T-helper 2 cell (primary cell): ENCODE results near the gene CDNF.
"Not testable (repeated sequence)": the region's sequence is repeated elsewhere in the genome, so short reads cannot be mapped to it uniquely, and the experiment has no call there.

ENCODE experiments used
- DNase-seq, 5 experiments: peaks; one replicate each; pipeline versions ENCODE4 v3.0.0 to v3.0.0-alpha.2; 2012 to 2022

CDNF gene

GRCh38 chr10:14838582-14839304 is 906 bp upstream of the CDNF start:
- DNase-seq, result peak in 3 of 5 experiments; percentile 4 to 35 (median 10)

- no peak for DNase-seq
Measured at GRCh38 chr10:14837003-14837756, 657 bp downstream of the CDNF start.

GRCh38 chr10:14836208-14836607 is 1.6 kb downstream of the CDNF start:
- DNase-seq, result no peak

GRCh38 chr10:14833106-14833505 is 4.7 kb downstream of the CDNF start:
- DNase-seq, result no peak

- no peak for DNase-seq
Measured at GRCh38 chr10:14826076-14826829, 11.6 kb downstream of the CDNF start.

- no peak for DNase-seq
Measured at GRCh38 chr10:14823966-14824365, 13.9 kb downstream of the CDNF start.

- DNase-seq, result peak in 3 of 5 experiments; percentile 11 to 57 (median 14)
Measured at GRCh38 chr10:14822879-14823755, 14.7 kb downstream of the CDNF start.

- no peak for DNase-seq
Measured at GRCh38 chr10:14821635-14822375, 16.0 kb downstream of the CDNF start.

GRCh38 chr10:14820775-14821154 is 17.1 kb downstream of the CDNF start:
- DNase-seq, result no peak

GRCh38 chr10:14820010-14820774 is 17.6 kb downstream of the CDNF start:
- DNase-seq, result no peak

GRCh38 chr10:14816717-14817116 is 21.1 kb downstream of the CDNF start:
- DNase-seq, result not testable (repeated sequence)

GRCh38 chr10:14815681-14816080 is 22.2 kb downstream of the CDNF start:
- DNase-seq, result no peak

GRCh38 chr10:14812271-14812670 is 25.6 kb downstream of the CDNF start:
- peak in 1 of 5 experiments; percentile 51 for DNase-seq

GRCh38 chr10:14810969-14811953 is 26.6 kb downstream of the CDNF start:
- no peak for DNase-seq

- no peak for DNase-seq
Measured at GRCh38 chr10:14806318-14806717, 31.5 kb downstream of the CDNF start.

GRCh38 chr10:14803827-14804226 is 34.0 kb downstream of the CDNF start:
- DNase-seq, result no peak

- no peak for DNase-seq
Measured at GRCh38 chr10:14801723-14802122, 36.1 kb downstream of the CDNF start.

- DNase-seq, result no peak
Measured at GRCh38 chr10:14800397-14800796, 37.4 kb downstream of the CDNF start.

- DNase-seq, result no peak
Measured at GRCh38 chr10:14798636-14799035, 39.2 kb downstream of the CDNF start.

- DNase-seq, result no peak
Measured at GRCh38 chr10:14787938-14788337, 49.9 kb downstream of the CDNF start.
